Loucy (cell line): ENCODE measurements around the gene RIT2.

ENCODE experiments used
- H2AFZ ChIP-seq: fragments of 200-600 bp; sonication (generic); 2 replicates; pipeline ENCODE4 v1.6.0; 2016; ENCODE audit warnings: antibody characterized with exemption, mild to moderate bottlenecking, low read length, moderate library complexity
- H3F3A ChIP-seq: fragments of 200-600 bp; 2 replicates; pipeline ENCODE4 v1.6.0; 2016; ENCODE audit warnings: antibody characterized with exemption, low read depth, mild to moderate bottlenecking
- H3K27me3 ChIP-seq: fragments of 200-600 bp; sonication (generic); 2 replicates; pipeline ENCODE4 v1.6.1; 2014; ENCODE audit warnings: low read length, mild to moderate bottlenecking; ENCODE audit not compliant: insufficient read depth, poor library complexity, severe bottlenecking
- H3K36me3 ChIP-seq: fragments of 200-600 bp; sonication (generic); 2 replicates; pipeline ENCODE4 v1.6.1; 2016; ENCODE audit warnings: low read length; ENCODE audit not compliant: insufficient read depth
- H3K4me1 ChIP-seq: fragments of 200-600 bp; sonication (generic); 2 replicates; pipeline ENCODE4 v1.5.1; 2014; ENCODE audit warnings: low read length, mild to moderate bottlenecking; ENCODE audit not compliant: insufficient read depth, poor library complexity, severe bottlenecking
- H3K4me2 ChIP-seq: fragments of 200-600 bp; sonication (generic); 2 replicates; pipeline ENCODE4 v1.6.0; 2014; ENCODE audit warnings: antibody characterized with exemption, low read length, low read depth, mild to moderate bottlenecking; ENCODE audit not compliant: poor library complexity, severe bottlenecking
- H3K4me3 ChIP-seq: fragments of 200-600 bp; sonication (generic); 2 replicates; pipeline ENCODE4 v1.5.1; 2014; ENCODE audit warnings: low read length, mild to moderate bottlenecking, mixed read lengths; ENCODE audit not compliant: poor library complexity, severe bottlenecking
- H3K79me2 ChIP-seq: fragments of 200-600 bp; sonication (generic); 2 replicates; pipeline ENCODE4 v1.6.1; 2014; ENCODE audit warnings: low read length; ENCODE audit not compliant: insufficient read depth
- H3K9ac ChIP-seq: fragments of 200-600 bp; sonication (generic); 2 replicates; pipeline ENCODE4 v1.6.0; 2014; ENCODE audit warnings: mild to moderate bottlenecking, low read depth, low read length, moderate library complexity; ENCODE audit not compliant: poor library complexity, severe bottlenecking
- H3K9me2 ChIP-seq: fragments of 200-600 bp; sonication (generic); replicated peaks from 2 replicates; pipeline ENCODE4 v1.6.1; 2016; ENCODE audit warnings: low read depth, low read length, mixed read lengths
- H3K9me3 ChIP-seq: fragments of 200-600 bp; sonication (generic); 2 replicates; pipeline ENCODE4 v1.6.1; 2014; ENCODE audit warnings: mild to moderate bottlenecking, antibody characterized with exemption, low read length, low read depth; ENCODE audit not compliant: insufficient read depth
- H4K20me1 ChIP-seq: fragments of 200-600 bp; sonication (generic); 2 replicates; pipeline ENCODE4 v1.6.0; 2014; ENCODE audit warnings: antibody characterized with exemption, low read length, mild to moderate bottlenecking; ENCODE audit not compliant: insufficient read depth, poor library complexity, severe bottlenecking
- CTCF ChIP-seq: fragments of 200-600 bp; sonication (generic); conservative IDR thresholded peaks from 2 replicates; pipeline ENCODE4 v1.5.1; 2014; ENCODE audit warnings: mild to moderate bottlenecking, antibody characterized with exemption, low read length
- EZH2phosphoT487 ChIP-seq: fragments of 200-600 bp; IDR thresholded peaks from 2 replicates; pipeline ENCODE4 v1.6.1; 2018; ENCODE audit warnings: antibody characterized with exemption, mild to moderate bottlenecking, moderate library complexity, borderline replicate concordance

The RIT2 gene

GRCh38 chr18:42712065-42712464 is 403.4 kb downstream of the RIT2 start:
- Histone ChIP-seq H3K9ac (no peak overlapping the region), H4K20me1 (no peaks in the 10 kb centered on the region), H3K79me2 (no peaks in the 10 kb centered on the region), H2AFZ (no peak overlapping the region), H3K36me3 (no peaks in the 10 kb centered on the region), H3F3A (no peaks in the 10 kb centered on the region), H3K4me1 (no peaks in the 10 kb centered on the region), H3K9me2 (no peaks in the 10 kb centered on the region), H3K4me2 (no peak overlapping the region), H3K9me3 (no peaks in the 10 kb centered on the region), H3K27me3 (no peaks in the 10 kb centered on the region), H3K4me3 (no peak overlapping the region)
- TF ChIP-seq EZH2phosphoT487: no peak
- TF ChIP-seq CTCF: no peak

- Histone ChIP-seq H3K9me3 (no peaks in the 10 kb centered on the region), H3K36me3 (no peaks in the 10 kb centered on the region), H3K9ac (no peak overlapping the region), H3K9me2 (no peaks in the 10 kb centered on the region), H2AFZ (no peak overlapping the region), H3F3A (no peaks in the 10 kb centered on the region), H3K4me1 (no peaks in the 10 kb centered on the region), H3K79me2 (no peaks in the 10 kb centered on the region), H3K4me2 (no peak overlapping the region), H3K4me3 (no peak overlapping the region), H4K20me1 (no peaks in the 10 kb centered on the region), H3K27me3 (no peaks in the 10 kb centered on the region)
- TF ChIP-seq CTCF (no peak), EZH2phosphoT487 (no peak)
These were observed 408.4 kb downstream of the RIT2 start for GRCh38 chr18:42707080-42707479.

GRCh38 chr18:42706618-42707017 is 408.9 kb downstream of the RIT2 start:
- TF ChIP-seq EZH2phosphoT487: no peak
- TF ChIP-seq CTCF: no peak
- no peak overlapping the region for H2AFZ ChIP-seq

More at GRCh38 chr18:42706618-42707017, 408.9 kb downstream of the RIT2 start:
- Histone ChIP-seq H3F3A (no peaks in the 10 kb centered on the region), H3K4me3 (no peak overlapping the region), H4K20me1 (no peaks in the 10 kb centered on the region), H3K79me2 (no peaks in the 10 kb centered on the region), H3K27me3 (no peaks in the 10 kb centered on the region), H3K36me3 (no peaks in the 10 kb centered on the region), H3K9me2 (no peaks in the 10 kb centered on the region), H3K9ac (no peak overlapping the region), H3K4me2 (no peak overlapping the region), H3K9me3 (no peaks in the 10 kb centered on the region), H3K4me1 (no peaks in the 10 kb centered on the region)
